HG03095 (cell line): ENCODE data around the gene CISTR.
A peak's percentile ranks its signal among the peaks of the same experiment; 100 is the strongest.
"Not testable (repeated sequence)": the region's sequence is repeated elsewhere in the genome, so short reads cannot be mapped to it uniquely, and the experiment has no call there.

ENCODE experiments used
- ATAC-seq: cut with Tn5 transposase; IDR thresholded peaks from one replicate; pipeline ENCODE4 v1.9.1; 2021; ENCODE audit warnings: moderate library complexity; ENCODE audit not compliant: unreplicated experiment

The CISTR gene

DNA sequence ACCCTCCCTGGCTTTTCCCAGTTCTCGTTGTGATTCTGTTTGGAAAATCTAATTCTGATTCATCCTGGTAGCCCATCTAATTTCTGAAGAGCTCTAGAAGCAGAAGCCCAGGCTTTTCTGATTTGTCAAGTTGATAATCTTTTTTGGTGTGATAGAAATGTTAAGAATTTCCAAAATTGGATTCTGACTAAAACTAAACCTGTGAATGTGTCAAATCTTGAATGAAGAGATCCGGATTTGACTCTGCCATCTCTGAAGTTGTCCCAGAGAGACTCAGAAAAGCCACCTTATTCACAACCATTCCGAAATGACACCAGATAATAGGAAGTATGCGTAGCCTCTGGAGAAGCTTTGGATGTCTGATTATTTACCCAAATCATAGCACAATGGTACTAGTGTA is 12.8 kb upstream of the CISTR start:
- ATAC-seq: no peak

DNA sequence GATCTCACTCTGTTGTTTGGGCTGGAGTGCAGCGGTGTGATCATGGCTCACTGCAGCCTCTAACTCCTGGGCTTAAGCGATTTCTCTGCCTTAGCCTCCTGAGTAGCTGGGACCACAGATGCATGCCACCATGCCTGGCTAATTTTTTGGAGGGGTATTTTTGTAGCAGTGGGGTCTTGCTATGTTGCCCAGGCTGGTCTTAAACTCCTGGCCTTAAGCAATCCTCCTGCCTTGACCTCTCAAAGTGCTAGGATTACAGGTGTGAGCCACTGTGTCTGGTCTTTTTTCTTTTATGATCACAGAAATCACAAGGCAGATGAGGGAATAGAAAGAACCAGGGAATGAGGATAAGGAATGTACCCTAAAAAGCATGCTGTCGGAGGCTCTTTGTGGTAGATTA is 11.0 kb upstream of the CISTR start:
- ATAC-seq: not testable (repeated sequence)

DNA sequence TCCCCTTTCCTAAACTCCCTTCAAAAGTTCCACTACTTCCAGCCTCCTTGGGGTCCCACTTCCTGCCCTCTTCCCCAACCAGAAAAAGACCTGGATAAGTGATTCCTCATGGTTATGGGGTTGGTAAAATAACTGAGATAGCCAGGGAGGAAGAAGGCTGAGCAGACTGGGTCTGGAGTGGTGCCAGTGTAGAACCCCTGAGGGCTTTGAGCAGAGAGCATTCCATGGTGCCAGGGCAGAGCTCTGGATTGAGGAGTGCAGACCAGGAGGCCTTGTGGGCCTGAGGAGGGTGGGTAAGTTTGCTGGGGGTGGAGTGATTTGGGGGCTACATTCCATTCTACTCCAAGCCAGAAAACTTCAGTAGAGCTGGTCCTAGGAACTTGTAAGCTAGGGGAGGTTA is 9.5 kb upstream of the CISTR start:
- no peak for ATAC-seq

DNA sequence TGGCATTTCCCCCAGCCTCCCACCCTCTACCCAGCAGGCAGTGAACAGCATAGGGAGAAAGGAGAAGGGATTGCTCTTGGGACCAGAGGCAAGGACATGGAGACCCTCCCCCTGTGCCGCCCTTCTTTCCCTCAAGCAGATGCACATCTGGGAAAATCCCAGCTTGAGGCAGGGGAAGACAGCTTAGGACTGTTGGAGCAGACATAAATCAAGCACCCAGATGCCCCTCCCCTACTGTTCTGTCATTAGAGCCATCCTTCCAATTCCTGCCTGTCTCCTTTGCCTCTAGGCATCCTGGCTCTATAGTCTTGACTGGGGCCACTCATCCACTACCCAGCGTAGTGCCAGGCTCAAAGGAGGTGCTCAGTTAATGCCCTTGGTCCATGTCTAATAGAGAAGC is 7.5 kb upstream of the CISTR start:
- ATAC-seq: no peak

DNA sequence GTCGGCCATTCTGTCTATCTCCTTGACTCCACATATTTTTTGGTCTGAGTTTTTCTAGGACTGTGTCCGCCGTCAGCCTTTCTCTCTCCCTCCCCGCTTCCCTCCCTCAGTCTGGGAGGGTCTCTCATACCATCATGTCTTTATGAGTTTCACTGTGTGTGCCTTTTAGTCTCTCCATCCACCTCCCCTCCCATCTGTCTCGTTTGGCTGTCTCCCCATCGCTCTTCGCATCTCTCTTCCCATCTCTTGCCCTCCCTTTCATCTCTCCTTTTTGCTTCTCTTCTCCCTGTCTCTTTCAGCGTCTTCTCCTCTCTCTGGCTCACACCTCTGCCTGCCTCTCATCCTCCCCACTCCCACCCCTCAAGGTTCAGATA is 6.9 kb upstream of the CISTR start:
- no peak for ATAC-seq

DNA sequence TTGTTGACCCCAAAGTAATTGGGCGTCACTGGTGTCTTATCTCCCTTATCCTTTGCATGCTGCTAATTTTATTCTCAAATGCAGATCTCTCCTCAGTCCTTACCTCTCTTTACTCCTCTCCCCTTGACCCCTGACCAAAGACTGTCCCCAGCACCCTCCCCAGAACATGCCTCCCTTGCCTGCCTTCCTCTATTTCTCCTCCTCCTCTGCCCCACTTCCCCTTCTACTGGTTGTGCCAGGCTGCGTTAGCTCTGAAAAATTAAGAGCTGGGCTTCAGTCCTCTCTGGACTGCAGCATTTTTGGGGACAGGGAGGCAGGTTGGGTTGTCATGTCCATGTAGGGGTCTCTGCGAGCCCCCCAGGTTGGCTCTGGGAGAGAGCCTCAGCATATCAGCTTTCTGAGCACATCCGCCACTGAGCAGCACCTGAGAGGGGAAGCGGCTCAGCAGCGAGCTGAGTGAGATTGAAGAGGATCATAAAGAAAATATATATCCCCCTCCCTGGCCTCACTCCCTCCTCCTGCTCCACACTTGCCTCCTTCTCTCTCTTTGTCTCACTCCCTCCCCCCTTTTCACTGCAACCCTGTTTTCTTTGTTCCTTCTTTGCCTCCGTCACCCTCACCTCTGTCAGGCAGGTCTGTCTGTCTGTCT is 6.4 kb upstream of the CISTR start:
- no peak for ATAC-seq

DNA sequence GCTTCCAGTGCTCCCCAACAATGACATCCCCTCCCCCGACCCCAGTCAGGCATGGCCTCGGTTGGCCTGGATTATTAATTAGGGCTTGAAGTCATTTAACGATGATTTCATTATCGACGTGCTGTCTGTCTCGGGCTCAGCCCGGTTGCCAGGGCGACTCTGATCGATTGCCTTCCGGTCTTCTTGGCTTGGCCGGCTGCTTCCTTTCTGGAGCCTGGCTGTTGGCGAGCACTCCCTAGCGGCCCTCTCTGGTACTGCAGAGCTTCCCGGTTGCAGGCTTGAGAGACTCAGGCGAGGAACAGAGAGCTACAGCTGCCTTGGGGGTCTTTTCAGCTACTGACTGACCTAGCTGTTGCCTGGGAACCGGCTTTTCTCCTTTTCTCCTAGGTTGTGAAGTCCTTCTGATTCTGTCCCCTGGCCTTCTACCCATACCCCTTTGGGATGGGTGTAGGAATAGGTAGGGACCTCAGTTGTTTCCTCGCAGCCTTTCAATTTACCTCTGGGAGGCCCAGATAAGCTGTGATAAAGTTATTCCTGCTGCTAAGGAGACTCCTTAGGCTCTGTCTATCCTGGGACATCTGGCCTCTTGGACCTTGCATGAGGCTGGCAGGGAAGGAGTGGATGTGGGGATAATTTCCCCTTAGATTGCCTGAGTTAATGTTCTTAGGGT is 5.5 kb upstream of the CISTR start:
- peak; percentile 53 for ATAC-seq

DNA sequence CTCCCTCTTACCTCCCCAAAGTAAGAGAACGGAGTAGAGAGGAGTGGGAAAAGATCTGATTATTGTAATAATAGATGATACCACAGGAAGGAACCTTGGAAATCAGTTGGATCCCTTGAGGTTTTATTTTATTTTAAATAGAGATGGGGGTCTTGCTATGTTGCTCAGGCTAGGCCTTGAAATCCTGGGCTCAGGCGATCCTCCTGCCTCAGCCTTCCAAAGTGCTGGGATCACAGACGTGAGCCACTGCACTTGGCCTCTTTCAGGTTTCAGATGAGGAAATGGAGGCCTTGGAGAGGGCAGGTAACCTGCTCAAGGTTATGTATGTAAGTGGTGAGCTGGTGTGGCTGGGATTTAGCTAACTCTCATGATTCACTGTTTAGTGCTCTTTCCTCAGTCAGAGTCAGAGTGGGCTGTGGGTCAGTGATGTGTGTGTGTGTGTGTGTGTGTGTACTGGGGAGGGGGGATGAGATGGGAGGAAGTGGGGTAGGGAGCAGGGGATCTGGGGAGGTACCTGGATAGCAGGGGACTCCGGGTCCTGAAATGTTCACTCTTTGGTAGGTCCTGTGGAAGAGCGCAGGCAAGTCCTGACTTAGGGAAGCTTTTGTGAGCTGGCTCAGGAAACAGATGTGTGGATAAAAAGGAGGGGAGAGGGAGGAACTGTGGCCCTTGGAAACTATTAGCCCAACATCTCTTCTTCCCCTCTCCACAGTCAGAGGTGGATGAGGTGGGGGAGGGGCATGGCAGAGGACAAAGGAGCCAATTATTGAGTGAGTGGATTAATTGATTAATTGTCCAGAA is 4.7 kb upstream of the CISTR start:
- ATAC-seq: no peak

DNA sequence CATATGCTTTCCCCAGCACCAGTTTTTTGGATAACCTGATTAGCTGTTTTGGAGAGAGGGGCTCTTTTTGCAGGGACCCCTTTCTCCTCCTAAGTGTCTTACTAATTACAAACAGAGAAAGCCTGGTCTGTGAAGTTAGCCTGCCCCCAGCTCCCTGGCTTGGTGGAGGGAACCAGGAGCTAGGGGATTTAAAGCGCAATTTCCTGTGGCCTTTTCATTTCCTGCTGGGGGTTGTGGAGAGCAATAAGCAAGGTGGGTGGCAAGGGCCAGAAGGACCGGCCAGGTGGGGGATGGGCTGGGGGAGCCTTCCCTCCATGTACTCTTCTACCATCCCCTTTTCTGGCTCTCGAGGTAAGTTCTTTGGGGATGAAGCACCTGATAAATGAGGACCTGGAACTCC is 4.1 kb upstream of the CISTR start:
- ATAC-seq: no peak

DNA sequence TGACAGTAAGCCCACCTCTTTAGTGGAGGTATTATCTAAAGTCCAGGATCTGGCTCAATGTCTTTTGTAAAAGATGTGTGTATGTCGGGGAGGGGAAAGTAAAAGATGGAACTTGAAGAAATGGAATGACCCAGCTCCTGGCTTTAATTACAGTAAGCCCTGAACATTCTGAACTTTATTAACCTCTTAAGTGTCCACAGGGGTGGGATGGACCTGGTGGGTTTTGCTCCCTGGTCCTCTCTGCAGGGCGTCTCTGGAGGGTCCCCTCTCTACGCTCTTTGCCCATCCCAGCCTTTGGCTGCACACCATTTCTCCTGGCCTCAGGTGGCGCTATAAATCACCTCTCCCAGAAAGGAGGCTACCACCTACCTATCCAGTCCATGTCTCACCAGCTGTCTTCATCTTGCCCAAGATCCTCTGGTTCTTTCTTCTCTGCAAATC is 3.7 kb upstream of the CISTR start:
- ATAC-seq: no peak

DNA sequence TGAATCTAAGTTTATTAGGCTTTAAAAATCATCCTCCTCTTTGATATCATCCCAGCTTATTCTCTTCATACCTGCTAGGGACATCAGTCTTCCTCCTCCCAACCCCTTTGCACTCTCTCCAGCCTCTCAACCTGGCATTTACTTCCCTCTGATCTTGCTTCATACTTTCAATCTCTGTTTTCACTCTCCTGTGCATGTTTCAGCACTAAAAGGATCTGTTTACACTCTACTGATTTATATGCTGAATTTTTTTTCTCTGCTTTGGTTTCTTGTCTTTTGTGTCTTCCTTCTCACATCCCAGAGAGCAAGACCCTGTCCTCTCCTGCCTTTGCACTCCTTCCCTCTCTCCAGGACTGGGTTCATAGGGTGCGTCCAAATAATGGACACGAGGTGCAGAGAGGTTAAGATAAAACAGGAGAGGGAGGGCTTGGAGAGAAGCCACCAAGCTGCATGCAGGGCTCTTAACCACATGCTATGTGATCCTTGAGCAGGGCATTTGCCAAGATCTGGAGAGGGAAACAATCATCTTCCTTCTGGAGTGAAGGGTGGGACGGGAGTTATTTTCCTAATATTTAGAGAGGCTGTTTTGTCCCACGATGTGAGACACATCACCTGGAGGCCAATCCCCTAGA is 3.0 kb upstream of the CISTR start:
- no peak for ATAC-seq

DNA sequence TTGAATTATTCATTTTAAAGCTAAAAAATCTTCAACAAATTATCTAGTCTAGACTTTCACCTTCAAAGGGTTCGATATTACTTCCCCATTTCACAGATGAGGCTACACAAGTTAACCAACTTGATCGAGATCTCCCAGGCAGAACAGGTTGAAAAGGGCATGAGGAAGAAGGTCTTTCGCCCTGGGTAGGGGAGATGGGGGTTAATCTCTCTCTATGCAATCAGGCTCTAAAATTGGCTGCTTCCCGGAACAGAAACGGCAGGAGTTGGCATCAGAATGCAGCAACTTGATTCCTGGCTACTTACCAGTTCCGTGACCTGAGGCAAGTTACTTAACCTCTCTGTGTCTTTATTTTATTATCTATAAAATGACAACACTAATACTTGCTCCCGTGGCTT is 2.4 kb upstream of the CISTR start:
- no peak for ATAC-seq

DNA sequence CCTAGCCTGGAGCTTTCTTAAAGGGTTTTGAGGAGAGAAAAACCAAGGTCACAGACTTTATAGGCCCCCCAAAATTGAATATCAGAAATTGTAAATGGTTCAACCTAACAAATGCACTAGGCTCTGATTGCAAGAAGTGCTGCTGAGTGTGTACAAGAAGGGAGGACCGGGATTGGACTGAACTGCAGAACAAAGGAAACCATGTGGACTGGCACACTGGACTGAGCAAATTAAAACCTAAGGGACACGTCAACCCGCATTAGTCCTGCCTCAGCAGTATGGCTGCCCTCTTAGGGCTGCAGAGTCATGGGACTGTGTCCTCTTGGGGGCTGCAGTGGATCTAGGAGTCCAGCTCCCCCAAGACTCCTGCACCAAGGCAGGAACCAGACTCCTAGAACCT is 842 bp upstream of the CISTR start:
- no peak for ATAC-seq

DNA sequence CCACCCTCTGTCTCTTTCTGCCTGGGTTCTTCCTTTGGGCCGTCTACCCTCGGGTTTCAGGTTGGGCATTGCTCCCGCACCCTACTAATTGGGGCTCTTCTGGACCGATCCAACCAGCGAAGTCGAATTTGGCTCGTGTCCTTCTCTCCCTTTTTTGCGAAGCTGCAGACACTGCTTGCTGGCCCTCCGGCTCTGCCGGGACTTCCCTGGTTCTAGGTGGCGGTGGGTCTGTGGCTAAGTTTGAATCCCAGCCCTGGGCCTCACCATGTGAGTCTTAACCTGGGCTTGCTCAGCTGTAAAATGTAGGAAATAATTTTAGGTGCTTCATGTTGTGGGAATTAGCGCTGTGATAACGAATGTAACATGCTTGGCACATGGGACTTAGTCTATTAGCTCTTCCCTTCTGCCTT is 418 bp upstream of the CISTR start:
- no peak for ATAC-seq

DNA sequence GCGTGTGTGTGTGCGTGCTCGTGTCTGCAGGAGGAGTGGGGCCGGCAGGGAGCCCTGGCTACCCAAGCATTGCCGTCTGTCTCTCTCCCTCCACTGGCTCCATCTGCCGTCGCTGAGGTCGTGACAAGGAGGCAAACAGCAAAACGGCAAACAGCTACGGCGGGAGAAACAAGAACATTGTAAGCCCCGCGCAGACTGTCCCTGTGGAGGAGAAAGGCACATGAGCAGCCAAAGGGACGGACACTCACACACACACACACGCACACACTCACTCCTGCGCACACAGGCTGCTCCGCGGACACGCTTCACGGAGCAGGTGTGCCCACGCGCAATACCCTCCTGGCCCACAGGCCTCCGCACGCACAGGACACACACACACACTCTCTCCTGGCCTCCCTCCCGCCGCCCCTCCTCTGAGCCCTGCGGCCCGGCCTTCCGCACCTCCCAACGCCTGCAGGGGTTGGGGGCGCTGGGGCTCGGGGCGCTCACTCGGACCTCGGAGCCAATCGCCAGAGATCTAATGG is 905 bp downstream of the CISTR start:
- ATAC-seq: no peak

DNA sequence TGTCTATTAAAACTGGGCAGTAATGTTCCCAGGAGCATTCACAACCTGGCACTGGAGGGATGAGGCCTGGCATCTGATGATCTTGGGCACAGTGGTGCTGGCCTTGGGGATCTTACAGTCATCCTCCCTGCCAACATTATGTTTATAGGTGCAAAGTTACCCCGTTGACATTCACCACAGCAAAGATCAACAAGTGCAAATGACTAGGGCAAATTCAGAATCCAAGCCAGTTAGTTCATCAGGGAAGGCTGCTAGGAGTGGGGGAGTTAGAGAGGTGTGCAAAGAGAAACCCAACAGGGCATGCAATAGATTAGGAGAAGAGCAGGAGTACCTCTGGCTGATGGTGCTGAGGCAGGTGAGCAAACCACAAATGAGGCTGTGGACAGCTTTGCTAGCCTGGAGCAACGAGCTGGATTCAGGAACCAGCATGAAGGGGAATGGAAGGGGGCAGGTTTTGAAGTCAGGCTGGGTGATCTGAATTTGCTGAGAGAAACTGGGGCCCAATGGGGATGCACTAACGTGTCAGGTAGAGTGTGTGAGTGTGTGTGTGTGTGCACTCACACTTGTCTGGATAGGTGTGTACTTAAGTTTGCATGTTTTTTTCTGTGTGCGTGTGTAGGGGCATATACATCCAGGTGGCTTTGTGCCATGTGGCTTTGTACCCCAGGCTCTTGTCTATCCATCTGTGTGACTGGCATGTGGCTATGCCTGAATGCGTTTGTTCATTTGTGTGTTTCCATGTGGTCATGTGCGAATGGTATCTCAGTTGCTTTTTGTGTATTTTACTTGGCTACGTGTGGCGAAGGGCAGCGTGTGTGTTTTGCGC is 1.6 kb downstream of the CISTR start:
- ATAC-seq: no peak

DNA sequence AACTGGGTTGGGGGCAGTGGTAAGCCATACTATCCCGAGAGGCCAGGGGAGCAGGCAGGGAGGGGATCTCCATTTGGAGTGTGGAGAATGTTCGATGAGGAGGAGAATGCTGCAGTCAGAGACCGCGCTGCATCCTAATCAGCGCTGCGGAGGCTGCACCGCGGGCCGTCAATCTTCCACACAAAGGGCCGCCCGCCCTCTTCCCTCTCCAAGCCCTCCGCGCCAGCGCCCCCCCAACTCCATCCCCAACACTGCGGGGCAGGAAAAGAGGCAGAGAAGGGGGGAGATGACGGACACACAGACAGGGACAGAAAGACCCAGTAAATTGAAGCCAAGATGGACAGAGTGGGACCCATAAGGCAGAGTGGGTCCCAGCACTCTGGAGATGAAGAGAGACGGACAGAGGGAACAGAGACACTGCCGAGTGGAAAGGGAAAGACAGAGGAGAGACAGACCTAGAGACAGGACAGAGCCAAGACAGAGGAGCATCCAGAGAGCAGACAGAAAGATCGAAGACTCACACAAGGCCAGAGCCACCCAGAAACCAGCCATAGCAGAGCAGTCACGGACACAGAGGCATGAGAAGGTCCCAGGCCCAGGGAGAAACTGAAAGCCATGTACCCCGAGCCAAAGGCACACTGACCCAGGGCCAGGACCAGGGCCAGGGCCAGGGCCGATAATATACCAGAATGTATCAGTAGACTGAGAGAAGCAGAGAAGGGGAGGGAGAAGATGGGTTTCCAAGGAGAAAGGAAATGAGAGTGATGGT is 3.5 kb downstream of the CISTR start:
- no peak for ATAC-seq

DNA sequence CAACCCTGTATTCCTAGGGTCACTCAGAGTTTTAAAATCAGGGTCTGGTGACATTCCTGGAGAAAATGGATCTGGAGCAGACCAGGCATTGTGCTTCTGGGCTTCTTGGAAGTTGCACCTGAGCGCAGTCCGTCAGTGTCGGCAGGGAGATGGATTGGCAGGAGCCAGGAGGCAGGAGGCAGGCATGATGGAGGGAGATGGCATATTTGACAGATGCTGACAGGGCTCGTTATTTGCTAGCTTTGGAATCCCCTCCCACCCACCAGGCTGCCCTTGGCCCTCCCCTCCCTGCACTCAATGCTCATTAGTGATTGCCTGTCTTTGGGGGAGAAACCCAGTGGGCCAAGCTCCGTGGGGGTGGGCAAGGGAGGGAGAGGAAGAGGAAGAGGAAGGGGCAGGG is 4.7 kb downstream of the CISTR start:
- ATAC-seq: no peak

DNA sequence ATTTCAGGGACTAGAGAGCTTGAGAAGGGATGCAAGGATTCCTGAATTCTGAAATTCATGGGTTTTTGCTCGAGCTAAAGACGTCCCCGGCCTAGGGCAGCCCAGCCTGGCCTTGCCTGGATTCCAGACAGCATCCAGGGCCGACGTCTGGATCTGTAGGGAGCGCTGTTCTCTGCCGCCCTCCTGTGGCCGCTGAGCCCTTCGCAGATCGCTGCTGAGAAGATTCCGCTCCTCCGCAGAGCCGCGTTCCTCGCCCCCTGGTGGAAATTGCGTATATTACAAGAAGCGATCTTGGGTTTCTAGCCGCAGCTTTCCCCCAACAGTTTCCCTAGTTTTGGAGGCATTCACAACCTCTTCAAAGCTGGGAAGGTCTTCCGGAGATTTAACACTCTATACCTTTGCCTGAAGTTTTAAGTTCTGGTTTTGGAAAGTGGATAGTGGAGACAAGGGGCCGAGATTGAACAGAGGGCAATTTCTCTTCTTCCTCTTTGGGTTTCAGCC is 5.1 kb downstream of the CISTR start:
- no peak for ATAC-seq

DNA sequence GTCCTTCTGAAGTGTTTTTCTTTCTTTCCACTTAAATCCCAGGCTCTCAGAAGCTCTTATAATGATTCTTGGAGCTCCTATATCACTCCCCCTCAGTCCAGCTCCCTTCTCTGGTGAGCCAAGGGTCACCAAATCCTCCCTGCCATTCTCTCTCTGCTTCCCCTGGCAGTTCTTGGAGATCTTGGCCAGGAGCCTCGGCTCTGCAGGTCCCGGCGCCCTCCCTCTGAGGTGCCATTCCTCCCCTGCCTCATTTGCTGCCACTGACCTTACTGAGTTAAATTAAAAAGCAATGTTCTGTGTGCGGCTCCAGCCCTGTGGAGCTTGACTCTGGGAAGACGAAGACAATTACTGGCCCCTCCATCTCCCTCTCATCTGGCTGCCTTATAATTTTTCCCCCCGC is 7.0 kb downstream of the CISTR start:
- ATAC-seq: no peak
